GM19035 (cell line): ENCODE results near the gene CHTF18.
"Not testable (repeated sequence)": the region's sequence is repeated elsewhere in the genome, so short reads cannot be mapped to it uniquely, and the experiment has no call there.

ENCODE experiments used
- ATAC-seq: cut with Tn5 transposase; IDR thresholded peaks from one replicate; pipeline ENCODE4 v1.9.1; 2021; ENCODE audit not compliant: unreplicated experiment

The CHTF18 gene

DNA sequence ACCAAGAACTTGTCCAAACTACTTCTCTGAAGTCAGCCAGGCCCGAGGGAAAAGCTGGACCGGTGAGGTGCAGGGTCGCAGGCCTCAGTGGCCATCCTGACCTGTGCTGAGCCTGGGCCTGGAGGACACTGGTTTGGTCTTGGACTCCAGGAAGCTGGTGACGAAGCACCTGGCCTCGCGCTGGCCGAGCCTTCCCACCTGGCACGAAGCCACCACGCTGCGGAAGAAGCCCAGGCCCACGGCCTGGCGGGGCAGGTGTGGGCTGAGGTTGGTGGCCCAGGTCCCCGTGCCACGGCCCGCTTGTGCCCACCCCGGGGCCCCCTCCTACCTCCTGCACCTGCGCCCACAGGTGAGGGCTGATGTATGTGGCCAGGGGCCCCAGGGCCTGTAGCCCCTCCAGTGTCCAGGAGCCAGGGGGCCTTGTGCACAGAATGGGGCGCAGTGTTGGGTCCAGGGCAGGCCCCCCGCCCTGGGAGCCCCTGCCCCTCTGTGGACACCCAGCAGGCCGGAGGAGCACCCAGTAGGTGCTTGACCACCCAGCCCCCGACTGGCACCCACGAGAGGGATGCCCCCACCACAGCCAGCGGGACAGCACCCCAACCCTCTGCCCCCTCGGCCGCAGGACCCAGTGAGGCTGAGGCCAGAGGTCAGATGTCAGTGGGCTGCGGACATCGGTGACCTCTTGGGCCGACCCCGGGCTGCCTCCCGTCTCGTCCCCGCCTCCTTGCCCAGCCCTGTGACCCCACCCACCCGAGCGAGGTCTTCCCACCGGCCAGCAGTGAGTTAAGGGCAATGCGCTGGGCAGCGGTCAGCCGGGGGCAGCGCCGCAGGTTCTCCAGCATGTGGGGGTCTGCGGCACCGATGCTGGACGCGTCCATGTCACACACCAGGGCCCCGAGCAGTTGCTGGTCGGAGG, 14.1 kb upstream of the CHTF18 start:
- ATAC-seq: no peak

DNA sequence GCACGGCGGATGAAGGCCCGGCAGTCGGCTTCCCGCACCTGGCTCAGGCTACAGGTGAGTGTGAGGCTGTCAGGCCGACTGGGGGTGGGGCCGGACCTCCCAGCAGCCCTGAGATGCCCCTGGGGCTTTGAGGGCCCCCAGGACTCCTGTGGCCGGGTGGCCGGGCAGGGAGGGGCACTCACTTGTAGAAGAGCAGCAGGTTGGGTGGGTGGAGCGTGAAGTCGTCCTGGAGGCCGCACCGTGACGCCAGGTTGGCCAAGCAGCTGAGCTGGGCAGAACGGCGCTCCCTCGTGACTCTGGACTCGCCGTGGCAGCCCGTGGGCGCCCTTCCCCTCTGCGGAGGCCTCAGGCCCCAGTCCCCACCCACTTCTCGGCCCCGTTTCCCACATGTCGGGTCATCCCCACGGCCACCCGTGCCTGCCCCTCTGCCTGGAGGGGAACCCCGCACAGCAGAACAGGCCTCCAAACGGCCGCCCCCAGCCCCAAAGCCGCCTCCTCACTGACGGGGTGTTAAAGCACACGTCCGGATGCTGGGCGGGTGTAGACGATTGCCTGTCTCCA, 13.1 kb upstream of the CHTF18 start:
- no peak for ATAC-seq

DNA sequence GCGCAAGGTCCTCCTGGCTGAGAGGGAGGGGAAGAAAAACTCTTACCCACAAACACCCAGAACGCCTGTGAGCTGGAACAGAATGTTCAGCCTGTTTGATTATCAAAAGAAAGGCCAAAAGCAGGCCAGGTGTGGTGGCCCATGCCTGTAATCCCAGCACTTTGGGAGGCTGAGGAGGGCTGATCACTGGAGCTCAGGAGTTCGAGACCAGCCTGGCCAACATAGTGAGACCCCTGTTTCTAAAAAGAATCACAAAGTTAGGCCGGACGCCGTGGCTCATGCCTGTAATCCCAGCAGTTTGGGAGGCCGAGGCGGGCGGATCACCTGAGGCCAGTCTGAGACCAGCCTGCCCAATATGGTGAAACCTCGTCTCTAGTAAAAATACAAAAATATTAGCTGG, 12.1 kb upstream of the CHTF18 start:
- ATAC-seq: not testable (repeated sequence)

DNA sequence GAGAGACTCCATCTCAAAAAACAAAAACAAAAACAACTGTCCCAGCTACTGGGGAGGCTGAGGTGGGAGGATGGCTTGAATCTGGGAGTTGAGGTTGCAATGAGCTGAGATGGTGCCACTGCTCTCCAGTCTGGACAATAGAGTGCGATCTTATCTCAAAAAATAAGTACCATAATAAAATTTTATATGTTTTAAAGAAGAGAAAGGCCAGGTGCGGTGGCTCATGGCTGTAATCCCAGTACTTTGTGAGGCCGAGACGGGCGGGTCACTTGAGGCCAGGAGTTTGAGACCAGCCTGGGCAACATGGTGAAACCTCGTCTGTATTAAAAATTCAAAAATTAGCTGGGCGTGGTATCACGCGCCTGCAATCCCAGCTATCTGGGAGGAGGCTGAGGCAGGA, 11.6 kb upstream of the CHTF18 start:
- no peak for ATAC-seq

DNA sequence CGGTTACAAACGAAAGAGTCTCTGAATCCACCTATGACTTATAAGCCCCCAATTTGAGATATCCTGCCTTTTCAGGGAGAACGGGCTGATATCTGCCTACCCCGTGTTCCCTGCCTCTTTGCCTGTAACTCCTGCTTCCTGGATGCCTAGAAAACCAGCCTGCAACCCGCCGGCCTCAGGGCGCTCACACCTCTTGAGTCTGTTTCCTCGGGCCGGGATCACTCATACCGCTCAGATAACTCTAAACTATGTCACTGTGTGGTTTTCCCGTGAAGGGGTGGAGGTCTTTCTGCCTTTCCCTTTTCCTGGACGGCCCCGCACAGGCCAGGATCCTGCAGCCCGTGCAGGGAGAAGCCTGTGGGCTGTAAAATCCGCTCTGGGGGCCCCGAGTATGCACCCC, 10.6 kb upstream of the CHTF18 start:
- no peak for ATAC-seq

DNA sequence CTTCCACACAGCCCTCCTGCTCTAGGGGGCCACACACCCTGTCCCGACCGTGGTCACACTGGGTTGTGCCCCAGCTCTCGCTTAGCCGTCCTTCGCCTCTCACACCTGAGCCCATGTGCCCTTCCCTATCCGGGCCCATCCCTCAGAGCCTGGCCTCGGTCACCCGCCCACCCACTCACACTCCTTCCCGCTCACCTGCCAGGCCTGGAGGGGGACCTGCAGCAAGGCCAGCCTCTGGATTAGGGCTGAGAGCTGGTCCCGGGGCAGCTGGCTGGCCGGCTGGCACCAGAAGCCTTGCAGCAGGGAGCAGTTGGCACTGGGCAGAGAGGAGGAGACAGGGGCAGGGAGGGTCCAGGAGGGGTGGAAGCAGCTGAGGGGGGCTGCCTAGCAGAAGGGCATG, 10.0 kb upstream of the CHTF18 start:
- no peak for ATAC-seq

DNA sequence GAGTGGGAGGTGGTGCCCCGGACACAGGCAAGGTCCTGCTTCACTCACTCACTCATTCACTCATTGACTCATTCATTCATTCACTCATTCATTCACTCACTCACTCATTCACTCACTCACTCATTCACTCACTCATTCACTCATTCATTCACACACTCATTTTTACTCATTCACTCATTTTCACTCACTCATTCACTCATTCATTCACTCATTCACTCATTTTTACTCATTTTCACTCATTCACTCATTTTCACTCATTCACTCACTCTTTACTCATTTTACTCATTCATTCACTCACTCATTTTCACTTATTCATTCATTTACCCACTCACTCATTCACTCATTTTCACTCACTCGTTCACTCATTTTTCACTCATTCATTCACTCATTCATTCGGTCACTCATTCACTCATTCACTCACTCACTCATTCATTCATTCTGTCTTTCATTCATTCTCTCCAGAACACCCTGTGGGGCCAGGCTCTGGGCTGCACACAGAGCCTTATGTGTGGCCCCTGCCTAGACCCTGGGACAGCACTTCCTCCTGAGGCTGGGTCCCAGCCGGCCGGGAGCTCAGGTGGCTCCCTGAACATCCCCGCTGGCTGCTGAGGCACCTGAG, 9.4 kb upstream of the CHTF18 start:
- no peak for ATAC-seq

DNA sequence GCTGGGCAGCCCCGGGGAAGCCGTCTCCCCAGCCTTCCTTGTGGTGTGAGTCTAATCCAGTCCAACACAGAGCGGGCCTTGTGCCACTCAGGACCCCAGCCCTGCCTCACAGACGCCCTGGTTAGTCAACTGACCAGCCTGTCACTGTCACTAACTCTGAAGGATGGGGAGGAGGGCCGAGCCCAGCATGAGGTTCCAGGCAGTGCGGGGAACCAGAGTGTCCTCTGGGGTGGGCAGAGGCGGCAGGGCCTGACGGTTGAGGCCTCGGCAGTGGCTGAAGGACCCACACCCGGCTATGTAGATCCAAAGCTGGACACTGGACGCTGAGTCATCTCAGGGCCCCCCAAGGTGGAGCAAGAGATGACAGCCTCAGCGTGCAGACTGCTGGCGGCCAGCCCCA, 8.9 kb upstream of the CHTF18 start:
- ATAC-seq: no peak

DNA sequence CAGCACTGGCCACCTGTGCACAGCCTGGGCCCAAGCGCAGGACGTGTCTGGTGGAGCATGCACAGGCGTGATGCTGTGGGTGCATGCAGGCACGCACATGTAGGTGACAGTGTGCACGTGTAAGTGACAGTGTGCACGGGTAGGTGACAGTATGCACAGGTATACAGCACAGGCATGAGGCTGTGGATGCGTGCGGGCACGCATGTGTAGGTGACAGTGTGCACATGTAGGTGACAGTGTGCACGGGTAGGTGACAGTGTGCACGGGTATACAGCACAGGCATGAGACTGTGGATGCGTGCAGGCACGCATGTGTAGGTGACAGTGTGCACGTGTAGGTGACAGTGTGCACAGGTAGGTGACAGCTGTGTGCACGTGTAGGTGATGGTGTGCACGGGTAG, 8.1 kb upstream of the CHTF18 start:
- ATAC-seq: no peak

DNA sequence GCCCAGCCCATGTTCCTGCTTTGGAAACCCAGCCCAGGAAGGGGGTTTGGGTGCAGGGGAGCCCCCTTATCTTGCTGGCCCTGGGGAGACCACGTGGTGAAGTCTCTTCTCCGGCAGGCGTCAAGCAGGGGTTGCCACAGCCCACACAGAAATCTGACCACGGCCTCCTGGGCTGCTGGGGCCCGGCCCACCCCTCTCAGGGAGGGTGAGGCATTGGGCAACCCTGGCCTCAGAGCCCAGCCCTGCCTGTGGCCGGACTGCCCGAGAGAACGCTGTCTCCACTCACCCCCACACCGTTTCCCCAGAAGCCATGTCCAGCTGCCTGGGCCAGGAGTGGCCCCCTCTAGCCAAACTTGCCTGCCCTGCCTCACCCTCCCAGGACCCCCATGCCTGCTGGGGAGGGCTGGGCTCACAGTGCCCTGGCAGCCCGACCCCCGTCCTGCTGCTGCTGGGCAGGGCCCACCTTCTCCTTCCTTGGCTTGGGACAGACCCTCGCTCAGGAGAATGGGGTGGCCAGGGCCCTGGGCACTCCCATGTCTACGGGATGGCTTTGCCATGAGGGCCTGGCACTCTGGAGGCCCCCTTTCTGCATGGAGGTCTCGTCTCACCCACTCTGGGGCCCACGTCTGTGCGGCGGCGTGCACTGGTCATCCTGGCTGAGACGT, 6.9 kb upstream of the CHTF18 start:
- no peak for ATAC-seq

DNA sequence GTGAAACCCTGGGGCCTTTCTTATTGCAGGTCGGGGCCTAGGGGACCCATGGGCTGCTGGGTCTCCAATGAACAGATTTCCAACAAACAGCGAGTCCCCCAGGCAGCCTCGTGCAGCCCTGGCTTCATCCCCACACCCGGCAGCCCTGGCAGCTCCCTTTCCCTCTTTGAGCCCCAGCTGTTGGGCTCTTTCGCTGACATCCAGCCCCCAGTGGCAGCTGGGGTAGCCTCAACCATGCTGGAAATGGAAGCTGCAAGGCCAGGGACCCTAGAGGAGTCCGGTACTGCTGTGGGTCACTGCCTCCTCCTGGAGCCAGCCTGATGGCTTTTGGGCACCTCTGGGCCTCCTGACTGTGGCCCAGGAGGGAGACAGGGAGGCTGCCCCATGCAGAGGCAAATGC, 6.2 kb upstream of the CHTF18 start:
- ATAC-seq: no peak

DNA sequence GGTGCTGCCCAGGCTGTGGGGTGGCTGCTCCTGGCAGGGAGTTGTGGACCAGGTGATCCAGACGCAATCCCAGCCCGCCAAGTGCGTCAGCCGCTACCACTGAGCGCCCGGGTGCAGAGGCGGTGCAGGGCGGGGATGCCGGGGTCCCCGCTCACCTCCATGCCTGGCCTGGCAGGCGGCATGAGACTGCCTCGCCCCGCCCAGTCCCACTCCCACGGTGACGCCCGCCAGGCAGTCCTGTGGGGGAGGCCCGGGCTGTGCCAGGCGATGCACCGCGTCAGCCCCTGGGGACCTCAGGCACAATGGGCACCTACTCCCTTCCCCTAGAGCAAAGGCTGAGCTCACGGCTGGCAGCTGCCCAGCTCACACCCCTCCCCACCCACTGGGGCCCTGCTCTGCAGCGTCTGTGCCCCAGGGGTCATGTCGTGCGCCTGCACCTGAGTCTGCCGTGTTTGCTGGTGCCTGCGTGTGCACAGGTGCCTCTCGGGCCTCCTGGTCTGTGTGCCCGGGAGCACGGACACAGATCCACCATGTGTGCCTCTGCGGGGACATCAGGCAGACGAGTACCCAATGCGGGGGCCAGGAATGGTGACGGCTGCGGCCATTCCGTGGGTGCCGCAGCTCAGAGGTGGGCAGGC, 5.5 kb upstream of the CHTF18 start:
- no peak for ATAC-seq

DNA sequence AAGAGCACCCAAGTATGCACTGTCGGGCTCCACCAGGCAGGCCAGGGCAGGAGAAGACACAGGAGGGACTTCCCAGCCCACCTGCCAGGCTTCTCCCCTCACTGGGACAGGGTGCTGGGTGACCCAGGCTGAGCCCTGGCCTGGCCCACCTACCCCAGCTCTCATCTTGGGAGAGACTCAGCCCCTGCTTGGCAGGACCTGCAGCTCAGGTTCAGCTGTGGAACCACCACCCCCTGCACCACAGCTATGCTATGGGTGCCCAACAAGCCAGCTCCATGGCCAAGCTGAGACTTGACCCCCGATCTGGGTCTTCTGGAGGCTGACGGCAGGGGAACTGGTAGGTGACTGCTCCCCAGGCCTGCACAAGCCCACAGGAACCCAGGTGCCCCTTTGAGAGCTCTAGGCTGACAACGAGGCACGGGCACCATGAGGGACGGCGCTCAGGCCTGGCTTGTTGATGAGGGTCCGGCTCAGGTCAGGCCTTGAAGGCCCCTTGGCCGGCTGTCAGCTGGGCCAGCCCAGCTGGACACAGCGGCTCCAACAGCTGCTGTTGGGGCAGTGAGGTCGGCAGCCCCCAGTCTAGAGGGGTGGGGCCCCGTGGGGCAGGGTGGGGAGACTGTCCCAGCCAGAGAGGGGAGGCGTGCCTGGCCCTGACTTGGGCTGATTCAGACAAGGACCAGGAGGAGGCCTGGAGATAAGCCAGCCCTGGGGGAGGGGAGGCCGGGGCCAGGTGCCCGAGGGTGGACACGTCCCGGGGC, 4.8 kb upstream of the CHTF18 start:
- ATAC-seq: no peak

DNA sequence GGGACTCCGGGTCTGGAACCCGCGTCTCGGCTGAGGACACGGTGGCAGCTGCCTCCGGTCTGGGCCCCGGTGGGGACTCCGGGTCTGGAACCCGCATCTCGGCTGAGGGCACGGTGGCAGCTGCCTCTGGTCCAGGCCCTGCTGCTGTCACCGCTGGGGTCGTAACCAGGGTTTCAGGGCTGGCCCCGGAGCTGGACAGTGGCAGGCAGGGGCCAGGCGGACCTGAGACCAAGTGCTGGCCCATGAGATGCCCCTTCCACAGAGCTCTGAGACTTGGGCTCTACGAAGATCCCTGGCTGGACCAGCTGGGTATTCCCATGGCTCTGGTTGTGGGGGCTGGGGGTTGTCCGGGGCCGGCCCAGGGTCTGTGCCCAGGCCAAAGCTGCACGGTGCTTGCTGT, 4.0 kb upstream of the CHTF18 start:
- no peak for ATAC-seq

DNA sequence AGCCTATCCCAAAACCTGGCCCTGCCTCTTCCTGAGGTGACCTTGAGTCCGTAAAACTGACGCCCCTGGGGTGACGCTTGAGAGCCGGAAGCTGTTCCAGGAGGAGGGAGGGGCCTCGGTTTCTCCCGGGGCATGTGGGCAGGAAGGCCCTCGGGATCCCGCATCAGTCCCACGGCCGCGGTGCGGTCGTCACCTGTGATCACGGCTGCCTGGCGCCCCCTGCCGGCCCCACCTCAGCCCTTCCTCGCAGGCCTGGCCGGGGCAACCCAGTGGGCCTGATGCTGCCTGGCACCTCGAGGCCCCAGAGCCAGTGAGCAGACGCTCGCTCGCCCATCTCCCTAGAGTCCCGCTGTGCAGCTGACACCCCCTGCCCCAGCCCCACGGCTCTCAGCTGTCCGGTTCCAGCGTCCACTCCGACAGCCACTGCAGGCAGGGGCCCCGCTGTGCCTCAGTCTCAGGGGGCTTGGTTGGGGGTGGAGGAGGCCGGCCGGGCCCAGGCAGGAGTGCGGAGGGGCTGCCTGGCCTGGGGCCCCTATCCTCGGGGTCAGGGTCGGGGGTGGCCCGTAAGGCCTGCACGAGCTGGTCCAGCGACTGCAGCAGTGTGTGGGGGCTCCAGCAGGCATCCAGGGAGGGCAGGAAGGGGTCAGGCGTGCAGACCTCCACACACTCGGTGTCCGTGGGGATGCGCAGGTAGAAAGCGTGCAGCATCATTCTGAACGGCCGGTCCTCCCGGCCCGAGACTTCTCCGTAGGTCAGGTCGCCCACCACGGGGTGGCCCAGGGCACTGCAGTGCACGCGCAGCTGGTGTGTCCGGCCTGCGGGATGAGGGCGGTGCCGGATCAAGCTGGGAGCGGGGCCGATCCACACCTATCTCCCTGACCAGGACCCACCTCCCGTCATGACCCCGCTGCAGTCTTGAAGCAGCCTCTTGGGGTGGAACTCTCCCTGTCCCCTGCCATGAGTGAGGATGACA, 2.6 kb upstream of the CHTF18 start:
- ATAC-seq: no peak

DNA sequence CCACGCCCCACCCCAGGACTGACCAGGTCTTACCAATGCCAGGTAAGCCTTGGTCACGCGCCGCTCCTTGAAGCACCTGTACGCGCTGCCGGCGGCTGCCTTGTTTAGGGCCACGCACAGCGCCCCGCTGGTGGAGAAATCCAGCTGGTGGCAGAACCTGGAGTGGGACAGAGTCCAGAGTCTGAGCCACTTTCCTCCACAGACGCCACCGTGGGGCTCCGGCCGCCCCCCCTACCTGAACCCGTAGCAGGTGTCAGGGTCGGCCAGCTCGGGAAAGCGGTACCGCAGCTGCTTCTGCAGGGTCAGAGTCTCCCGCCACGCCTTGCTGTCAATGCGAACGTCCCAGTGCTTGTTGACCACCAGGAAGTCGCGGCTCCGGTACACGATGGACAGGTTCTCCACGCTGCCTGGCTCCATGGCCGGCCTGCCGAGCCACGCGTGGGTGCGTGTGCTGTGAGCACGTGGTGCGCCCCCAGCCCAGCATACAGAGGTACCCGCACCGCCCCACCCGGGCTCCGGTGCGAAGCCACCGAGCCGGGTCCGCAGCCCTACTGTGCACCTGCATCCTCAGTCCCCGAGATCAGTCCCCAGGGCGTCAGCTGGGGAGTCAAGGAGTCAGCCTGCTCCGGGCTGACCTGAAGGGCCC, 976 bp upstream of the CHTF18 start:
- ATAC-seq: no peak

DNA sequence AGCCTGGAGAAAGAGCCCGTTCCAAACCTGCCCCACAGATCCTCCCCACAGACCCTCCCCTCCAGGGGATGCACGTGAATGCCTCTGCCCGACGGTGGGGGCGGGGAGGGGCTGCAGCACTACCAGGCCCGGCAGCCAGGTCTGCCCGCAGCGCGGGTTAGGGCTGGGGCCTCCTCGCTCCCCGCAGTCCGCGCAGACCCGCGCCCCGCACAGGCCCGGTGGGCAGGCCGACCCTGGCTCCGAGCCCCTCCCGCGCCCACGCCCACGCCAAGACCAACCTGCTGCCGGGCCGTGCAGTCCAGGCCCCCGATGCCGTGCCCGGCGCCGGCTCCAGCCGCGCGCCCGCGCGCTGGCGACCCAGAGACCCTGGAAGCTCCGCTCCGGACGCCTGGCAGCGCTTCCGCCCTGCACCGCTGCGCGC, 432 bp upstream of the CHTF18 start, which contains the start of gene RPUSD1:
RPUSD1 (minus strand) TSS at position 404 of the 421 bp plus-strand sequence. CDS start 644 bp downstream, outside the sequence.
- ATAC-seq: peak; percentile 3

DNA sequence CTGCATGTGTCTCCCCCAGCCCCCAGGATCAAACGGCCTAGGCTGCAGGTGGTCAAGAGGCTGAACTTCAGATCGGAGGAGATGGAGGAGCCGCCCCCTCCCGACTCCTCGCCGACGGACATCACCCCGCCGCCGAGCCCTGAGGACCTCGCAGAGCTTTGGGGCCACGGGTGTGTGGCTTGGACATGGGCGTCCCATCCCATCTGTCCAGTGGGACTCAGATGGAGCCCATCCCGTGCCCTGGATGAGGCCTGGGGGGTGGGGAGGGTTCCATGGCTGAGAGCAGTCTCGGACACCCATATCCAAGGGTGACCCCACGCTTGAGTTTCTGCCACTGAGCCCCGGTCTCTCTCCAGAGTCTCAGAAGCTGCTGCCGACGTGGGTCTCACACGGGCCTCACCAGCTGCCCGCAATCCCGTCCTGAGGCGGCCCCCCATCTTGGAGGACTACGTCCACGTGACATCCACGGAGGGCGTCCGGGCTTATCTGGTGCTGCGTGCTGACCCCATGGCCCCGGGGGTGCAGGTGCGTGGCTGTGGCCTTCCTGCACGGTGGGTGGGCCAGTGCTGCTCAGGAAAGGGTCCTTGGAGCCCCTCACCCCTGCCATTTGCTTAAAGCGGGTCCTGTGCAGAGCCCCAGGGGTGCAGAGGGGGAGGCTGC, 901 bp downstream of the CHTF18 start:
- no peak for ATAC-seq
